ENCODE data around the gene SLC25A21.

GRCh38 chr14:36649872-36650650 lies 522.3 kb downstream of the SLC25A21 start:
- TF ChIP-seq EZH2 (IDR thresholded peaks at IDR 0.05) = no peak
- TF ChIP-seq POLR2AphosphoS5 (IDR thresholded peaks at IDR 0.05; ENCODE audit: borderline replicate concordance, low read depth, low read length) = no peak
- no peak for TF ChIP-seq FOXP2 (optimal IDR thresholded peaks at IDR 0.05; ENCODE audit: control extremely low read depth, extremely low read length, insufficient read depth)

Data from SK-N-MC (cell line).